Astrocyte of the cerebellum (primary cell): Measurements from ENCODE around the gene CUX1.
"Not testable (repeated sequence)": the region's sequence is repeated elsewhere in the genome, so short reads cannot be mapped to it uniquely, and the experiment has no call there.

ENCODE experiments used
- DNase-seq: peaks from one replicate; pipeline ENCODE4 v3.0.0-alpha.2; 2011; ENCODE audit warnings: low read depth
- H3K4me3 ChIP-seq: 2 replicates; pipeline ENCODE4 v1.5.1; 2011; ENCODE audit warnings: mild to moderate bottlenecking, low read depth, low read length, moderate library complexity
- in situ Hi-C: cut with HindIII; loops from 2 replicates; pipeline ENCODE4 v1.10.0; 2017; ENCODE audit warnings: low sequenced_read_pairs
- TF ChIP-seq, protein P1 (sequence below): IDR thresholded peaks from 2 replicates; pipeline ENCODE4 v1.5.1; 2012; ENCODE audit warnings: low read length, low read depth, moderate library complexity, mild to moderate bottlenecking; ENCODE audit errors: missing control alignments

CUX1 gene

DNA sequence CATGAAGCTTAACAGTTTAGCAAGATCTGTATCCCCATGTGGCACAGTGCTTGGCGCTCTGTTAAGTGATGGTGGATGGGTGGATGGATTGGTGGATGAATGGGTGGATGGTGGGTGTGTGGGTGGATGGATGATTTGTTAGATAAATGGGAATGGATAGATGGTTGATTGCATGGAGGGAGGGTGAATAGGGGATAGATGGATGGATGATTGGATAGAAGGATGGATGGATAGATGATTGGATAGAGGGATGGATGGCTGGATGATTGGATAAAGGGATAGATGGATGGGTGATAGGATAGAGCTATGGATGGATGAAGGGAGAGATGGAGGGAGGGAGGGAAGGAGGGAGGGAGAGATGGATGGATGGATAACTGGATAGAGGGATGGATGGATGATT is 229.7 kb downstream of the CUX1 start:
- in situ Hi-C loops: loop anchor here (5.0 kb wide), 2 partner anchors 40 to 80 kb away; no protein-coding TSS in a partner anchor
- H3K4me3 ChIP-seq: no peak overlapping the region
- DNase-seq: no peak
- TF ChIP-seq, protein P1, sequence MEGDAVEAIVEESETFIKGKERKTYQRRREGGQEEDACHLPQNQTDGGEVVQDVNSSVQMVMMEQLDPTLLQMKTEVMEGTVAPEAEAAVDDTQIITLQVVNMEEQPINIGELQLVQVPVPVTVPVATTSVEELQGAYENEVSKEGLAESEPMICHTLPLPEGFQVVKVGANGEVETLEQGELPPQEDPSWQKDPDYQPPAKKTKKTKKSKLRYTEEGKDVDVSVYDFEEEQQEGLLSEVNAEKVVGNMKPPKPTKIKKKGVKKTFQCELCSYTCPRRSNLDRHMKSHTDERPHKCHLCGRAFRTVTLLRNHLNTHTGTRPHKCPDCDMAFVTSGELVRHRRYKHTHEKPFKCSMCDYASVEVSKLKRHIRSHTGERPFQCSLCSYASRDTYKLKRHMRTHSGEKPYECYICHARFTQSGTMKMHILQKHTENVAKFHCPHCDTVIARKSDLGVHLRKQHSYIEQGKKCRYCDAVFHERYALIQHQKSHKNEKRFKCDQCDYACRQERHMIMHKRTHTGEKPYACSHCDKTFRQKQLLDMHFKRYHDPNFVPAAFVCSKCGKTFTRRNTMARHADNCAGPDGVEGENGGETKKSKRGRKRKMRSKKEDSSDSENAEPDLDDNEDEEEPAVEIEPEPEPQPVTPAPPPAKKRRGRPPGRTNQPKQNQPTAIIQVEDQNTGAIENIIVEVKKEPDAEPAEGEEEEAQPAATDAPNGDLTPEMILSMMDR: no peak

GRCh38 chr7:102049765-102050164 is 232.3 kb downstream of the CUX1 start:
- no peak overlapping the region for H3K4me3 ChIP-seq
- TF ChIP-seq, protein P1: no peak
- no peak for DNase-seq
- in situ Hi-C loops: loop anchor here (5.0 kb wide), 2 partner anchors 38 to 78 kb away; no protein-coding TSS in a partner anchor

GRCh38 chr7:102050864-102051460 is 233.5 kb downstream of the CUX1 start:
- in situ Hi-C loops: no loop called here
- TF ChIP-seq, protein P1: no peak
- H3K4me3 ChIP-seq: no peak overlapping the region
- DNase-seq: no peak

DNA sequence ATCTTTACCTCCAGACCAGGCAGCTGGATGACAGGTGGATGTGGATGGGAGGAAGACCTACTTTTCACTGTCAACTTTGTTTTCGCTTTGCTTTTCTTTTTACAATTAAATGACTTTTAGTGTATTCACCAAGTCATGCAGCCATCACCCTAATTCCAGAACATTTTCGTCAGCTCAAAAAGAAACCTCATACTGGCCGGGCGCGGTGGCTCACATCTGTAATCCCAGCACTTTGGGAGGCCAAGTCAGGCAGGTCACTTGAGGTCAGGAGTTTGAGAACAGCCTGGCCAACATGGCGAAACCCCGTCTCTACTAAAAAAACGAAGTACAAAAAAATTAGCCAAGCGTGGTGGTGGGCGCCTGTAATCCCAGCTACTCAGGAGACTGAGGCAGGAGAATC is 234.3 kb downstream of the CUX1 start:
- in situ Hi-C loops, H3K4me3 ChIP-seq, DNase-seq: not testable (repeated sequence)

GRCh38 chr7:102054158-102054557 is 236.7 kb downstream of the CUX1 start:
- TF ChIP-seq, protein P1: no peak
- in situ Hi-C loops: no loop called here
- DNase-seq: no peak
- no peak overlapping the region for H3K4me3 ChIP-seq

- no peak overlapping the region for H3K4me3 ChIP-seq
- in situ Hi-C loops: no loop called here
- TF ChIP-seq, protein P1: no peak
- no peak for DNase-seq
Observed at GRCh38 chr7:102055181-102055976, 238.0 kb downstream of the CUX1 start.

GRCh38 chr7:102059524-102059923 is 242.1 kb downstream of the CUX1 start:
- no peak for DNase-seq
- H3K4me3 ChIP-seq: no peak overlapping the region
- TF ChIP-seq, protein P1: no peak
- in situ Hi-C loops: no loop called here
